Measurements from ENCODE around the gene WFDC8. TPM values are rescaled to one million over a fixed set of nuclear protein-coding genes. Genes with fewer than 3 reads are reported as not detected.

WFDC8 gene
- total RNA-seq, 1 donor from 2014 or later: not detected

GRCh38 chr20:45552456-45552855, 26.6 kb downstream of the WFDC8 start:
- no peaks in the 10 kb centered on the region for H3K4me1 Mint-ChIP-seq (ENCODE audit: low read depth)
- no peak for DNase-seq (ENCODE audit: low spot score)
- no peak for TF ChIP-seq CTCF (IDR thresholded peaks at IDR 0.05)
- no peak overlapping the region for H3K27ac Mint-ChIP-seq (ENCODE audit: unreplicated experiment)
- H3K9me3 Mint-ChIP-seq (ENCODE audit: low read depth): peaks cover 7% of the 10 kb centered on the region
- H3K36me3 Mint-ChIP-seq (ENCODE audit: low read depth): no peaks in the 10 kb centered on the region
- H3K4me3 Mint-ChIP-seq (ENCODE audit: unreplicated experiment): no peak overlapping the region
- peaks cover 14% of the 10 kb centered on the region for H3K27me3 Mint-ChIP-seq (ENCODE audit: low read depth)

- Mint-ChIP-seq H3K4me1 (ENCODE audit: low read depth) (no peaks in the 10 kb centered on the region), H3K27me3 (ENCODE audit: low read depth) (peaks cover 25% of the 10 kb centered on the region), H3K27ac (ENCODE audit: unreplicated experiment) (no peak overlapping the region), H3K4me3 (ENCODE audit: unreplicated experiment) (no peak overlapping the region), H3K36me3 (ENCODE audit: low read depth) (no peaks in the 10 kb centered on the region), H3K9me3 (ENCODE audit: low read depth) (peaks cover 4% of the 10 kb centered on the region)
- TF ChIP-seq CTCF (IDR thresholded peaks at IDR 0.05): no peak
- DNase-seq (ENCODE audit: low spot score): no peak
These were observed 28.3 kb downstream of the WFDC8 start for GRCh38 chr20:45550765-45551164.

GRCh38 chr20:45548410-45548809, 30.7 kb downstream of the WFDC8 start:
- Mint-ChIP-seq H3K9me3 (ENCODE audit: low read depth) (peaks cover under 1% of the 10 kb centered on the region), H3K4me3 (ENCODE audit: unreplicated experiment) (no peak overlapping the region), H3K36me3 (ENCODE audit: low read depth) (no peaks in the 10 kb centered on the region), H3K4me1 (ENCODE audit: low read depth) (no peaks in the 10 kb centered on the region), H3K27ac (ENCODE audit: unreplicated experiment) (no peak overlapping the region), H3K27me3 (ENCODE audit: low read depth) (peaks cover 34% of the 10 kb centered on the region)
- DNase-seq (ENCODE audit: low spot score): no peak
- TF ChIP-seq CTCF (IDR thresholded peaks at IDR 0.05): no peak

- no peak for TF ChIP-seq CTCF (IDR thresholded peaks at IDR 0.05)
- Mint-ChIP-seq H3K9me3 (ENCODE audit: low read depth) (no peaks in the 10 kb centered on the region), H3K4me3 (ENCODE audit: unreplicated experiment) (no peak within 1 kb of the TSS), H3K27me3 (ENCODE audit: low read depth) (peaks cover 37% of the 10 kb centered on the region), H3K36me3 (ENCODE audit: low read depth) (no peaks in the 10 kb centered on the region), H3K4me1 (ENCODE audit: low read depth) (no peaks in the 10 kb centered on the region), H3K27ac (ENCODE audit: unreplicated experiment) (no peak within 1 kb of the TSS)
- no peak for DNase-seq (ENCODE audit: low spot score)
These were observed 31.8 kb downstream of the WFDC8 start, which contains the start of gene EPPIN for GRCh38 chr20:45547206-45547770. TSS of gene EPPIN (minus strand) at chr20:45547401. CDS start at chr20:45547357, 44 bp downstream.

- no peak for DNase-seq (ENCODE audit: low spot score)
- no peaks in the 10 kb centered on the region for H3K36me3 Mint-ChIP-seq (ENCODE audit: low read depth)
- TF ChIP-seq CTCF (IDR thresholded peaks at IDR 0.05): peak; percentile 75
- H3K4me1 Mint-ChIP-seq (ENCODE audit: low read depth): no peaks in the 10 kb centered on the region
- H3K27me3 Mint-ChIP-seq (ENCODE audit: low read depth): peaks cover 43% of the 10 kb centered on the region
- H3K4me3 Mint-ChIP-seq (ENCODE audit: unreplicated experiment): no peak overlapping the region
- no peak overlapping the region for H3K27ac Mint-ChIP-seq (ENCODE audit: unreplicated experiment)
- H3K9me3 Mint-ChIP-seq (ENCODE audit: low read depth): no peaks in the 10 kb centered on the region
These were observed 33.2 kb downstream of the WFDC8 start for GRCh38 chr20:45545754-45546453.

All from chondrocyte (in vitro differentiated cells).